ENCODE data around the gene SLC6A20.

Gene SLC6A20

DNA sequence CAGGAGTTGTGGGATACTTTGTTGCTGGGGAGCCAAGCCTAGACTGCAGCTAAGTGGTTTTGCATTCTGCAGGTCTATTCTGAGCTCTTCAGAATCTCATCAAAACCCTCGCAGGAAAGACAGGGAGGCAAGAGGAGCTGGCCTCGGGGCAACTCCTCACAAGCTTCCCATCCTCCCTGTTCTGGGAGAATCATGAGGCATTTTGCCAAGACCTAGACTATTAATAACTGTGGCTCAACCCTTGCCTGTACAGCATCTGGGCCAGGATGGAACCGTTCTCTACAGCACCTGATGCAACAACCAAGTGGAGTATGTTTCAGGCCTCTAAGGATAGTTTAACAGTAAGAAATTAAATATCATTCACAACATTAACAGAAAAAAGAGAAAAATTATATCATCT is 20.2 kb upstream of the SLC6A20 start:
- DNase-seq (ENCODE audit: low read depth), result no peak
- TF ChIP-seq, protein P1, sequence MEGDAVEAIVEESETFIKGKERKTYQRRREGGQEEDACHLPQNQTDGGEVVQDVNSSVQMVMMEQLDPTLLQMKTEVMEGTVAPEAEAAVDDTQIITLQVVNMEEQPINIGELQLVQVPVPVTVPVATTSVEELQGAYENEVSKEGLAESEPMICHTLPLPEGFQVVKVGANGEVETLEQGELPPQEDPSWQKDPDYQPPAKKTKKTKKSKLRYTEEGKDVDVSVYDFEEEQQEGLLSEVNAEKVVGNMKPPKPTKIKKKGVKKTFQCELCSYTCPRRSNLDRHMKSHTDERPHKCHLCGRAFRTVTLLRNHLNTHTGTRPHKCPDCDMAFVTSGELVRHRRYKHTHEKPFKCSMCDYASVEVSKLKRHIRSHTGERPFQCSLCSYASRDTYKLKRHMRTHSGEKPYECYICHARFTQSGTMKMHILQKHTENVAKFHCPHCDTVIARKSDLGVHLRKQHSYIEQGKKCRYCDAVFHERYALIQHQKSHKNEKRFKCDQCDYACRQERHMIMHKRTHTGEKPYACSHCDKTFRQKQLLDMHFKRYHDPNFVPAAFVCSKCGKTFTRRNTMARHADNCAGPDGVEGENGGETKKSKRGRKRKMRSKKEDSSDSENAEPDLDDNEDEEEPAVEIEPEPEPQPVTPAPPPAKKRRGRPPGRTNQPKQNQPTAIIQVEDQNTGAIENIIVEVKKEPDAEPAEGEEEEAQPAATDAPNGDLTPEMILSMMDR (conservative IDR thresholded peaks at IDR 0.05; ENCODE audit: low read depth, low read length), result no peak
- H3K4me3 ChIP-seq (ENCODE audit: low read length), result no peak overlapping the region

- TF ChIP-seq, protein P1 (conservative IDR thresholded peaks at IDR 0.05; ENCODE audit: low read depth, low read length), result no peak
- H3K4me3 ChIP-seq (ENCODE audit: low read length), result no peak overlapping the region
- no peak for DNase-seq (ENCODE audit: low read depth)
These were observed 18.0 kb upstream of the SLC6A20 start for GRCh38 chr3:45814322-45814721.

- no peak for DNase-seq (ENCODE audit: low read depth)
- TF ChIP-seq, protein P1 (conservative IDR thresholded peaks at IDR 0.05; ENCODE audit: low read depth, low read length), result no peak
- no peak overlapping the region for H3K4me3 ChIP-seq (ENCODE audit: low read length)
These were observed 11.6 kb upstream of the SLC6A20 start for GRCh38 chr3:45807681-45808540.

GRCh38 chr3:45807133-45807532 is 10.8 kb upstream of the SLC6A20 start:
- TF ChIP-seq, protein P1 (conservative IDR thresholded peaks at IDR 0.05; ENCODE audit: low read depth, low read length), result no peak
- H3K4me3 ChIP-seq (ENCODE audit: low read length), result no peak overlapping the region
- DNase-seq (ENCODE audit: low read depth), result no peak

DNA sequence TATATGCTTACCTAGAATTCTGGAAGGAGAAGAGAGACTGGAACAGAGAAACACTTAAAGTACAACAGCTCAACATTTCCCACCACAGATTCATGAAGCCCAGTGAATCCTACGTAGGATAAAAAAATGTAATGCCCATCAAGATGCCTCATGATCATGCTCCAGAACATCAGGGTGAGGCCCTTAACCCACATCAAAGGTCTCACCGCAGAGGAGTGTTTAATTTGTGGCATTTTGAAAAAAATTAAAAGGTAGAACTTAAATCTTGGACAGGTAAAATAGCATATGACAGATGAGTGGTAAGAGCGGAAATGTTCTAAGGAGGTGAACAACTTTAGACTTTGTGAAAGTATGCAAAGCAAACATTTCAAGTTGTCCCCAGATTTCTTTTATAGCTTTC is 9.7 kb upstream of the SLC6A20 start:
- TF ChIP-seq, protein P1 (conservative IDR thresholded peaks at IDR 0.05; ENCODE audit: low read depth, low read length), result no peak
- no peak for DNase-seq (ENCODE audit: low read depth)
- H3K4me3 ChIP-seq (ENCODE audit: low read length), result no peak overlapping the region

GRCh38 chr3:45803252-45803935 is 7.1 kb upstream of the SLC6A20 start:
- TF ChIP-seq, protein P1 (conservative IDR thresholded peaks at IDR 0.05; ENCODE audit: low read depth, low read length), result no peak
- no peak overlapping the region for H3K4me3 ChIP-seq (ENCODE audit: low read length)
- DNase-seq (ENCODE audit: low read depth), result no peak
